ENCODE results near the gene TCHP.

GRCh38 chr12:109873653-109874052, 26.4 kb upstream of the TCHP start:
- TF ChIP-seq POLR2A (IDR thresholded peaks at IDR 0.05) (no peak), CTCF (IDR thresholded peaks at IDR 0.05) (no peak), EP300 (IDR thresholded peaks at IDR 0.05) (no peak)
